CD14-positive monocyte (primary cell): ENCODE measurements around the gene NLK. TPM values are rescaled to one million over a fixed set of nuclear protein-coding genes. Genes with fewer than 3 reads are reported as not detected.

ENCODE experiments used
- DNase-seq, 3 donors: peaks; one replicate each; pipeline ENCODE4 v3.0.0-alpha.2; 2011 to 2022
- H2AFZ ChIP-seq: 2 replicates; pipeline ENCODE4 v1.6.0; 2012; ENCODE audit warnings: mild to moderate bottlenecking, low read depth, low read length, inconsistent platforms; ENCODE audit not compliant: insufficient read depth, poor library complexity, severe bottlenecking
- H3K27ac ChIP-seq, 2 donors: 1 replicate in 1 of 2; 2 replicates in 1 of 2; pipeline ENCODE4 v1.5.1; 2012 to 2013; ENCODE audit warnings: low read length in 2 of 2, control low read depth in 1 of 2, inconsistent platforms in 1 of 2, low read depth in 1 of 2, mild to moderate bottlenecking in 1 of 2
- H3K27me3 ChIP-seq, 2 donors: one replicate each; pipeline versions ENCODE4 v1.6.0 to v1.6.1; 2011 to 2013; ENCODE audit warnings: low read length in 2 of 2; ENCODE audit not compliant: control insufficient read depth in 2 of 2, insufficient read depth in 2 of 2
- H3K36me3 ChIP-seq, 2 donors: replicated peaks in 1 of 2; 1 replicate in 1 of 2; 2 replicates in 1 of 2; pipeline versions ENCODE4 v1.5.1 to v1.6.1; 2012 to 2013; ENCODE audit warnings: low read length in 2 of 2, control low read depth in 1 of 2, inconsistent platforms in 1 of 2, mild to moderate bottlenecking in 1 of 2; ENCODE audit not compliant: insufficient read depth in 2 of 2, control insufficient read depth in 1 of 2
- H3K4me1 ChIP-seq, 2 donors: 1 replicate in 1 of 2; 2 replicates in 1 of 2; pipeline versions ENCODE4 v1.5.1 to v1.6.1; 2012 to 2013; ENCODE audit warnings: low read length in 2 of 2, control low read depth in 1 of 2, inconsistent platforms in 1 of 2, mild to moderate bottlenecking in 1 of 2, moderate library complexity in 1 of 2; ENCODE audit not compliant: insufficient read depth in 2 of 2, control insufficient read depth in 1 of 2
- H3K4me2 ChIP-seq: replicated peaks from 2 replicates; pipeline ENCODE3; 2012; ENCODE audit warnings: low read length, moderate library complexity, mild to moderate bottlenecking; ENCODE audit not compliant: poor library complexity, severe bottlenecking; ENCODE audit errors: extremely low read depth
- H3K4me3 ChIP-seq, 3 experiments: fragments of 200-600 bp in 1 of 3; sonication (generic) in 1 of 3; replicated peaks in 1 of 3; 1 replicate in 2 of 3; 2 replicates in 1 of 3; pipeline ENCODE4 v1.5.1; 2011 to 2013; ENCODE audit warnings: low read length in 3 of 3, mild to moderate bottlenecking in 3 of 3, control low read depth in 2 of 3, low read depth in 2 of 3, inconsistent platforms in 1 of 3, moderate library complexity in 1 of 3
- H3K79me2 ChIP-seq: 2 replicates; pipeline ENCODE4 v1.6.0; 2012; ENCODE audit warnings: mild to moderate bottlenecking, control low read depth, inconsistent platforms, low read length, moderate library complexity; ENCODE audit not compliant: insufficient read depth
- H3K9ac ChIP-seq: 2 replicates; pipeline ENCODE4 v1.6.0; 2017; ENCODE audit warnings: low read length, mild to moderate bottlenecking; ENCODE audit not compliant: insufficient read depth, poor library complexity, severe bottlenecking
- H3K9me3 ChIP-seq, 2 donors: replicated peaks in 1 of 2; 1 replicate in 1 of 2; 2 replicates in 1 of 2; pipeline versions ENCODE4 v1.5.1 to v1.6.1; 2012 to 2013; ENCODE audit warnings: low read length in 2 of 2, control low read depth in 1 of 2; ENCODE audit not compliant: control insufficient read depth in 1 of 2, insufficient read depth in 1 of 2
- H4K20me1 ChIP-seq: 2 replicates; pipeline ENCODE4 v1.6.0; 2012; ENCODE audit warnings: mild to moderate bottlenecking, low read length, control low read depth, moderate library complexity; ENCODE audit not compliant: insufficient read depth
- H3K27ac Mint-ChIP-seq, 7 donors: one replicate each; pipeline ENCODE4 v1.8.0; 2020; ENCODE audit warnings: mild to moderate bottlenecking in 7 of 7, mixed read lengths in 7 of 7, moderate library complexity in 6 of 7, inconsistent platforms in 2 of 7
- H3K27me3 Mint-ChIP-seq, 3 donors: one replicate each; pipeline ENCODE4 v1.8.0; 2021 to 2022; ENCODE audit warnings: low read depth in 3 of 3, mild to moderate bottlenecking in 3 of 3, mixed read lengths in 3 of 3, moderate library complexity in 3 of 3, inconsistent platforms in 1 of 3
- H3K36me3 Mint-ChIP-seq, 2 donors: one replicate each; pipeline ENCODE4 v1.8.0; 2020; ENCODE audit warnings: mixed read lengths in 2 of 2, inconsistent platforms in 1 of 2, mild to moderate bottlenecking in 1 of 2
- H3K4me1 Mint-ChIP-seq: one replicate; pipeline ENCODE4 v1.8.0; 2020; ENCODE audit warnings: mild to moderate bottlenecking, mixed read lengths
- H3K4me3 Mint-ChIP-seq, 2 donors: one replicate each; pipeline ENCODE4 v1.8.0; 2020; ENCODE audit warnings: mild to moderate bottlenecking in 2 of 2, mixed read lengths in 2 of 2, moderate library complexity in 1 of 2
- H3K9me3 Mint-ChIP-seq, 7 donors: one replicate each; pipeline ENCODE4 v1.8.0; 2020 to 2022; ENCODE audit warnings: mixed read lengths in 7 of 7, mild to moderate bottlenecking in 6 of 7, moderate library complexity in 6 of 7, inconsistent platforms in 2 of 7
- CTCF ChIP-seq: fragments of 200-600 bp; IDR thresholded peaks from one replicate; pipeline ENCODE4 v1.8.0; 2022; ENCODE audit warnings: antibody characterized with exemption, mild to moderate bottlenecking
- WGBS: methylation state at CpG from one replicate; pipeline ENCODE4 v1.1.5; 2013; ENCODE audit warnings: missing lambda C conversion rate; ENCODE audit not compliant: insufficient coverage; 5-methylcytosine and 5-hydroxymethylcytosine counted together
- intact Hi-C, 2 donors: fragments of 100-400 bp; cut with micrococcal nuclease; formaldehyde crosslinking; loops; one replicate each; pipeline versions ENCODE4 v1.15.0 to v1.15.1; 2023
- polyA plus RNA-seq, 3 donors: library from polyadenylated mRNA; depleted of rRNA in 1 of 3; unstranded in 2 of 3; stranded (reverse) in 1 of 3; fragments of 300-500 nt in 2 of 3; fragments of >200 nt in 1 of 3; fragmentation: Illumina TruSeq in 2 of 3; gene quantifications; 1 replicate in 2 of 3; 2 replicates in 1 of 3; pipeline ENCODE4 v1.2.3, GENCODE V29; 2012 to 2021

Gene NLK
- polyA plus RNA-seq, 3 donors, result 1.7 to 6.5 (median 2.0) TPM

- H3K27ac Mint-ChIP-seq, result peak overlapping the region in 3 of 7 donors; percentile 5 to 42 (median 31)
- peak in 2 of 3 donors; percentile 13 to 26 for DNase-seq
- Histone ChIP-seq H3K9ac (no peak overlapping the region), H3K27ac (peak overlapping the region in 1 of 2 donors; percentile 60), H2AFZ (no peak overlapping the region), H3K4me1 (peaks cover 9 to 32% of the 10 kb centered on the region in 2 donors), H3K27me3 (no peaks in the 10 kb centered on the region), H3K9me3 (no peaks in the 10 kb centered on the region), H3K36me3 (no peaks in the 10 kb centered on the region), H3K79me2 (peaks cover 47% of the 10 kb centered on the region), H3K4me2 (peak overlapping the region; percentile 43), H4K20me1 (peaks cover 26% of the 10 kb centered on the region), H3K4me3 (peak overlapping the region in 1 of 3 experiments; percentile 48)
- no CpG with 5 or more reads among the region's 3 CpGs for WGBS
- H3K27me3 Mint-ChIP-seq, result no peaks in the 10 kb centered on the region
- H3K36me3 Mint-ChIP-seq, result peaks cover 5 to 7% of the 10 kb centered on the region in 2 donors
- H3K4me3 Mint-ChIP-seq, result peak overlapping the region; percentile 7 to 46
- intact Hi-C loops, result no loop called here
- H3K4me1 Mint-ChIP-seq, result peaks cover 50% of the 10 kb centered on the region
- peaks cover 0 to 5% (median 0%) of the 10 kb centered on the region in 7 donors for H3K9me3 Mint-ChIP-seq
- TF ChIP-seq CTCF, result no peak
Measured at GRCh38 chr17:28078341-28079229, 36.1 kb downstream of the NLK start.

- peaks cover 7 to 9% of the 10 kb centered on the region in 2 donors for H3K36me3 Mint-ChIP-seq
- Histone ChIP-seq H3K27me3 (no peaks in the 10 kb centered on the region), H3K36me3 (no peaks in the 10 kb centered on the region), H3K27ac (no peak overlapping the region), H3K9ac (no peak overlapping the region), H3K9me3 (no peaks in the 10 kb centered on the region), H3K4me1 (peaks cover 9 to 29% of the 10 kb centered on the region in 2 donors), H4K20me1 (peaks cover 31% of the 10 kb centered on the region), H2AFZ (no peak overlapping the region), H3K4me3 (no peak overlapping the region), H3K4me2 (no peak overlapping the region), H3K79me2 (peaks cover 59% of the 10 kb centered on the region)
- no peak for TF ChIP-seq CTCF
- H3K9me3 Mint-ChIP-seq, result peaks cover 0 to 5% (median 0%) of the 10 kb centered on the region in 7 donors
- WGBS, result 100% methylated on average over 1 of the region's 2 CpGs
- H3K27ac Mint-ChIP-seq, result no peak overlapping the region
- H3K4me1 Mint-ChIP-seq, result peaks cover 43% of the 10 kb centered on the region
- DNase-seq, result no peak
- no peak overlapping the region for H3K4me3 Mint-ChIP-seq
- intact Hi-C loops, result no loop called here
- H3K27me3 Mint-ChIP-seq, result no peaks in the 10 kb centered on the region
Measured at GRCh38 chr17:28081467-28081866, 39.0 kb downstream of the NLK start.
